Panc1 (cell line): ENCODE data around the gene UGT1A10. TPM values are rescaled to one million over a fixed set of nuclear protein-coding genes. Genes with fewer than 3 reads are reported as not detected.

Experiments used
- ATAC-seq: fragments of 200-7000 bp; cut with Tn5 transposase; 2 replicates; pipeline ENCODE4 v1.9.1; 2020; ENCODE audit warnings: mild to moderate bottlenecking, moderate library complexity
- BruUV-seq: library from RNA; stranded (reverse); fragments of 400-500 nt; replicated peaks from 2 replicates; lab custom pipeline; 2021; lab: Mats Ljungman, UMichigan
- CTCF ChIA-PET: fragments of 300-600 bp; sonication (Branson Sonifier 250); formaldehyde crosslinking; loops from one replicate; lab custom pipeline; 2022; ENCODE audit warnings: antibody characterized with exemption; lab: Charles Lee
- POLR2A ChIA-PET: fragments of 300-600 bp; sonication (Branson Sonifier 250); formaldehyde crosslinking; loops from one replicate; lab custom pipeline; 2022; ENCODE audit warnings: antibody characterized with exemption; lab: Charles Lee
- DNase-seq: peaks from one replicate; pipeline ENCODE4 v3.0.0-alpha.2; 2010; ENCODE audit warnings: low read depth, low spot score
- H3K27ac ChIP-seq: 2 replicates; pipeline ENCODE4 v1.5.1; 2011; ENCODE audit warnings: mild to moderate bottlenecking, low read length, inconsistent platforms
- H3K27me3 ChIP-seq: fragments of 200-500 bp; sonication (Bioruptor generic); 2 replicates; pipeline ENCODE4 v1.6.0; 2014; ENCODE audit warnings: low read length, inconsistent platforms; ENCODE audit not compliant: control insufficient read depth, insufficient read depth
- H3K36me3 ChIP-seq: fragments of 200-500 bp; sonication (Bioruptor generic); 2 replicates; pipeline ENCODE4 v1.5.1; 2014; ENCODE audit warnings: inconsistent platforms, mild to moderate bottlenecking, low read length, moderate library complexity; ENCODE audit not compliant: control insufficient read depth, insufficient read depth
- H3K4me1 ChIP-seq: 2 replicates; pipeline ENCODE4 v1.5.1; 2011; ENCODE audit warnings: inconsistent platforms, mild to moderate bottlenecking, low read length, moderate library complexity; ENCODE audit not compliant: control insufficient read depth, insufficient read depth
- H3K4me3 ChIP-seq, 2 experiments: 2 replicates each; pipeline ENCODE4 v1.5.1; 2011 to 2012; ENCODE audit warnings: low read depth in 2 of 2, low read length in 2 of 2, mild to moderate bottlenecking in 2 of 2, inconsistent platforms in 1 of 2, moderate library complexity in 1 of 2
- H3K9me3 ChIP-seq: fragments of 200-500 bp; sonication (Bioruptor generic); 2 replicates; pipeline ENCODE4 v1.5.1; 2014; ENCODE audit warnings: low read depth, mild to moderate bottlenecking, inconsistent platforms, low read length, moderate library complexity; ENCODE audit not compliant: control insufficient read depth, insufficient read depth
- CTCF ChIP-seq: fragments of 450-650 bp; IDR thresholded peaks from 2 replicates; pipeline ENCODE4 v1.5.1; 2017; ENCODE audit warnings: mild to moderate bottlenecking
- POLR2AphosphoS5 ChIP-seq: IDR thresholded peaks from 2 replicates; pipeline ENCODE4 v1.6.1; 2012; ENCODE audit warnings: mild to moderate bottlenecking, low read depth, low read length, moderate library complexity
- REST ChIP-seq, 2 experiments: IDR thresholded peaks; 2 replicates each; pipeline ENCODE4 v1.6.1; 2011 to 2012; ENCODE audit warnings: low read depth in 2 of 2, control low read depth in 1 of 2, low read length in 1 of 2, mild to moderate bottlenecking in 1 of 2, moderate library complexity in 1 of 2; ENCODE audit not compliant: insufficient read depth in 1 of 2
- SIN3A ChIP-seq: IDR thresholded peaks from 2 replicates; pipeline ENCODE4 v1.6.1; 2012; ENCODE audit warnings: low read depth, mild to moderate bottlenecking, low read length, moderate library complexity, borderline replicate concordance; ENCODE audit not compliant: insufficient read depth
- TCF7L2 ChIP-seq: IDR thresholded peaks from 2 replicates; pipeline ENCODE4 v1.6.1; 2011; ENCODE audit warnings: mild to moderate bottlenecking, low read depth, low read length, inconsistent platforms
- in situ Hi-C: cut with HindIII; loops from 2 replicates; pipeline ENCODE4 v1.10.0; 2016; ENCODE audit warnings: low sequenced_read_pairs, low pct_unique_long_range_greater_than_20kb
- intact Hi-C: fragments of 100-400 bp; cut with micrococcal nuclease; formaldehyde crosslinking; loops from one replicate; pipeline ENCODE4 v1.10.0; 2022; ENCODE audit not compliant: unreplicated experiment
- total RNA-seq: library from RNA; stranded (reverse); gene quantifications from one replicate; pipeline ENCODE4 v1.2.1, GENCODE V29; 2021; ENCODE audit not compliant: unreplicated experiment

The UGT1A10 gene
- total RNA-seq, 1 experiment from 2014 or later = not detected

- H3K36me3 ChIP-seq = no peaks in the 10 kb centered on the region
- intact Hi-C loops = no loop called here
- no peak overlapping the region for H3K4me3 ChIP-seq
- no peak for ATAC-seq
- H3K4me1 ChIP-seq = peaks cover 8% of the 10 kb centered on the region
- POLR2A ChIA-PET = interaction anchor here (0.7 kb wide), 1 partner anchor 77 kb away, joined by 4 read pairs; no protein-coding TSS in a partner anchor
- TF ChIP-seq SIN3A (no peak), REST (IDR thresholded peaks at IDR 0.05; ENCODE audit: insufficient read depth in 1 of 2, low read depth in 2 of 2, low read length in 1 of 2) (no peak), TCF7L2 (no peak), POLR2AphosphoS5 (no peak), CTCF (no peak)
- CTCF ChIA-PET = no interaction called here
- in situ Hi-C loops = no loop called here
- H3K27me3 ChIP-seq = no peaks in the 10 kb centered on the region
- H3K27ac ChIP-seq = no peak overlapping the region
- DNase-seq = no peak
- no peaks in the 10 kb centered on the region for H3K9me3 ChIP-seq
- BruUV-seq = no TSS peak
These were observed 54.2 kb downstream of the UGT1A10 start for GRCh38 chr2:233690444-233690843.

- intact Hi-C loops (no loop called here), in situ Hi-C loops (no loop called here)
- Histone ChIP-seq H3K27ac (no peak overlapping the region), H3K9me3 (no peaks in the 10 kb centered on the region), H3K4me1 (peaks cover 8% of the 10 kb centered on the region), H3K36me3 (no peaks in the 10 kb centered on the region), H3K4me3 (no peak overlapping the region), H3K27me3 (no peaks in the 10 kb centered on the region)
- ChIA-PET CTCF (interaction anchor here (0.5 to 0.6 kb wide), 2 partner anchors 141 to 209 kb away, joined by 3 to 8 read pairs; no protein-coding TSS in a partner anchor), POLR2A (no interaction called here)
- no TSS peak for BruUV-seq
- TF ChIP-seq REST (IDR thresholded peaks at IDR 0.05; ENCODE audit: insufficient read depth in 1 of 2, low read depth in 2 of 2, low read length in 1 of 2) (no peak), TCF7L2 (no peak), CTCF (no peak), SIN3A (no peak), POLR2AphosphoS5 (no peak)
- DNase-seq (no peak), ATAC-seq (no peak)
These were observed 55.5 kb downstream of the UGT1A10 start for GRCh38 chr2:233691443-233692433.
